Endothelial cell of umbilical vein (primary cell): Measurements from ENCODE around the gene FAM219A. TPM values are rescaled to one million over a fixed set of nuclear protein-coding genes. Genes with fewer than 3 reads are reported as not detected.

Experiments used
- BruUV-seq: library from RNA; stranded (reverse); fragments of 400-500 nt; replicated peaks from 2 replicates; lab custom pipeline; 2021; lab: Mats Ljungman, UMichigan
- CTCF ChIA-PET: fragments of 300-600, 350-600 bp; sonication (Branson Sonifier 250); formaldehyde crosslinking; loops from one replicate; lab custom pipeline; 2021; ENCODE audit warnings: antibody characterized with exemption, inconsistent platforms; lab: Charles Lee
- POLR2A ChIA-PET: fragments of 300-600, 350-600 bp; sonication (Branson Sonifier 250); formaldehyde crosslinking; loops from one replicate; lab custom pipeline; 2021; ENCODE audit warnings: antibody characterized with exemption, inconsistent platforms; lab: Charles Lee
- DNase-seq: peaks from one replicate; pipeline ENCODE4 v3.0.0-alpha.2; 2011; ENCODE audit warnings: low read depth, low spot score
- FAIRE-seq: peaks from 2 replicates; lab custom pipeline; 2011; peaks lifted over from hg19 to GRCh38; lab: Jason Lieb, UNC
- H2AFZ ChIP-seq: 2 replicates; pipeline ENCODE4 v1.6.0; 2012; ENCODE audit warnings: low read depth, low read length, control low read depth, inconsistent platforms
- H3K27ac ChIP-seq: 2 replicates; pipeline ENCODE4 v1.5.1; 2011; ENCODE audit warnings: low read depth, mild to moderate bottlenecking, control low read depth, low read length, moderate library complexity; ENCODE audit not compliant: insufficient read depth
- H3K27me3 ChIP-seq, 2 experiments: 2 replicates each; pipeline versions ENCODE4 v1.6.0 to v1.6.1; 2011; ENCODE audit warnings: low read length in 2 of 2, mixed read lengths in 1 of 2; ENCODE audit not compliant: control insufficient read depth in 2 of 2, insufficient read depth in 2 of 2
- H3K36me3 ChIP-seq, 2 experiments: 2 replicates in 1 of 2; 3 replicates in 1 of 2; pipeline ENCODE4 v1.5.1; 2011; ENCODE audit warnings: low read length in 2 of 2, mild to moderate bottlenecking in 1 of 2, moderate library complexity in 1 of 2; ENCODE audit not compliant: control insufficient read depth in 2 of 2, insufficient read depth in 2 of 2; ENCODE audit errors: extremely low read depth in 1 of 2
- H3K4me1 ChIP-seq: 3 replicates; pipeline ENCODE4 v1.5.1; 2011; ENCODE audit warnings: mild to moderate bottlenecking, low read length; ENCODE audit not compliant: control insufficient read depth, insufficient read depth; ENCODE audit errors: extremely low read depth
- H3K4me2 ChIP-seq: 2 replicates; pipeline ENCODE4 v1.6.1; 2011; ENCODE audit warnings: low read length, control low read depth, mixed read lengths; ENCODE audit not compliant: insufficient read depth
- H3K4me3 ChIP-seq, 3 experiments: fragments of 200-600 bp in 1 of 3; sonication (generic), shearing (Covaris generic) in 1 of 3; replicated peaks in 1 of 3; 2 replicates each; pipeline ENCODE4 v1.5.1; 2011 to 2016; ENCODE audit warnings: control low read depth in 3 of 3, low read length in 3 of 3, mild to moderate bottlenecking in 2 of 3, inconsistent platforms in 1 of 3, low read depth in 1 of 3, moderate library complexity in 1 of 3; ENCODE audit not compliant: insufficient read depth in 1 of 3
- H3K79me2 ChIP-seq: 2 replicates; pipeline ENCODE4 v1.6.0; 2012; ENCODE audit warnings: low read length, inconsistent platforms; ENCODE audit not compliant: control insufficient read depth, insufficient read depth
- H3K9ac ChIP-seq: replicated peaks from 2 replicates; pipeline ENCODE3; 2011; ENCODE audit warnings: low read length, control low read depth; ENCODE audit not compliant: insufficient read depth; ENCODE audit errors: extremely low read depth
- H3K9me1 ChIP-seq: replicated peaks from 3 replicates; pipeline ENCODE4 v1.6.0; 2011; ENCODE audit warnings: mild to moderate bottlenecking, low read length; ENCODE audit not compliant: control insufficient read depth, insufficient read depth; ENCODE audit errors: extremely low read depth
- H3K9me3 ChIP-seq: replicated peaks from 2 replicates; pipeline ENCODE4 v1.5.1; 2012; ENCODE audit warnings: low read length, inconsistent platforms; ENCODE audit not compliant: control insufficient read depth, insufficient read depth
- H4K20me1 ChIP-seq: replicated peaks from 2 replicates; pipeline ENCODE3; 2011; ENCODE audit warnings: mild to moderate bottlenecking, low read length; ENCODE audit not compliant: control insufficient read depth, insufficient read depth; ENCODE audit errors: extremely low read depth
- CTCF ChIP-seq, 2 donors: IDR thresholded peaks; 1 replicate in 1 of 2; 2 replicates in 1 of 2; pipeline ENCODE4 v1.5.1; 2011; ENCODE audit warnings: low read length in 2 of 2, mild to moderate bottlenecking in 2 of 2, moderate library complexity in 2 of 2, control low read depth in 1 of 2, inconsistent platforms in 1 of 2, low read depth in 1 of 2; ENCODE audit not compliant: insufficient read depth in 1 of 2; ENCODE audit errors: extremely low read depth in 1 of 2
- EZH2 ChIP-seq: IDR thresholded peaks from 2 replicates; pipeline ENCODE4 v1.6.1; 2012; ENCODE audit warnings: borderline replicate concordance, low read depth, mild to moderate bottlenecking, moderate library complexity, low read length, inconsistent platforms; ENCODE audit not compliant: severe bottlenecking
- FOS ChIP-seq: IDR thresholded peaks from 2 replicates; pipeline ENCODE4 v1.6.1; 2011; ENCODE audit warnings: mild to moderate bottlenecking, low read length, moderate library complexity, borderline replicate concordance; ENCODE audit not compliant: insufficient read depth
- GATA2 ChIP-seq: IDR thresholded peaks from 2 replicates; pipeline ENCODE4 v1.7.0; 2011; ENCODE audit warnings: low read depth, mild to moderate bottlenecking, moderate library complexity, mixed read lengths, low read length; ENCODE audit not compliant: insufficient read length, insufficient read depth
- JUN ChIP-seq: IDR thresholded peaks from 2 replicates; pipeline ENCODE4 v1.6.1; 2011; ENCODE audit warnings: borderline replicate concordance, low read depth; ENCODE audit not compliant: insufficient read length, insufficient read depth
- MAX ChIP-seq: IDR thresholded peaks from 2 replicates; pipeline ENCODE4 v1.6.1; 2011; ENCODE audit not compliant: insufficient read depth, insufficient read length
- MYC ChIP-seq: IDR thresholded peaks from one replicate; pipeline ENCODE4 v1.6.1; 2011; ENCODE audit warnings: mild to moderate bottlenecking, low read depth, low read length
- POLR2A ChIP-seq: IDR thresholded peaks from 2 replicates; pipeline ENCODE4 v1.6.1; 2012; ENCODE audit warnings: low read depth, mild to moderate bottlenecking, control low read depth, low read length
- POLR2AphosphoS5 ChIP-seq: IDR thresholded peaks from 2 replicates; pipeline ENCODE4 v1.6.1; 2012; ENCODE audit warnings: low read depth, mild to moderate bottlenecking, control low read depth, low read length, moderate library complexity; ENCODE audit not compliant: insufficient read depth
- dilution Hi-C: fragments of 300-500 bp; cut with MboI; formaldehyde crosslinking; loops from one replicate; pipeline ENCODE4 v1.15.0; 2019; ENCODE audit warnings: low sequenced_read_pairs; ENCODE audit not compliant: extremely low pct_ligation_motif_present
- intact Hi-C: fragments of 100-400 bp; cut with micrococcal nuclease; formaldehyde crosslinking; loops from one replicate; pipeline ENCODE4 v1.10.0; 2022
- polyA plus RNA-seq, 4 experiments: library from polyadenylated mRNA; depleted of rRNA in 3 of 4; stranded (reverse) in 3 of 4; unstranded in 1 of 4; fragments of >200 nt; gene quantifications; 2 replicates each; pipeline versions ENCODE4 v1.2.1 to v1.2.3, GENCODE V29; 2011 to 2012; ENCODE audit warnings: missing spikeins in 1 of 4
- total RNA-seq: library from RNA; stranded (reverse); gene quantifications from 2 replicates; pipeline ENCODE4 v1.2.3, GENCODE V29; 2021

FAM219A gene
- total and polyA plus RNA-seq, 2 donors (not counting 3 experiments of a cell fraction or from before 2014, with no cell fraction given): 18.1 to 35.7 TPM

- no peaks in the 10 kb centered on the region for H3K9me3 ChIP-seq
- intact Hi-C loops: no loop called here
- BruUV-seq: no TSS peak
- no peak overlapping the region for H3K4me2 ChIP-seq
- POLR2A ChIA-PET: no interaction called here
- peaks cover 11% of the 10 kb centered on the region for H3K4me1 ChIP-seq
- H2AFZ ChIP-seq: peak overlapping the region; percentile 33
- TF ChIP-seq POLR2AphosphoS5 (no peak), EZH2 (no peak), GATA2 (no peak), MAX (no peak), JUN (no peak), CTCF (IDR thresholded peaks at IDR 0.05; ENCODE audit: extremely low read depth in 1 of 2, insufficient read depth in 1 of 2, low read depth in 1 of 2, low read length in 2 of 2) (no peak), FOS (no peak), POLR2A (no peak), MYC (no peak)
- no peaks in the 10 kb centered on the region for H3K79me2 ChIP-seq
- H3K9me1 ChIP-seq: no peaks in the 10 kb centered on the region
- H3K27ac ChIP-seq: no peak overlapping the region
- dilution Hi-C loops: no loop called here
- H3K9ac ChIP-seq: no peak overlapping the region
- no peaks in the 10 kb centered on the region for H3K27me3 ChIP-seq
- no peak for DNase-seq
- CTCF ChIA-PET: interaction anchor here (0.6 to 9.4 kb wide), 10 partner anchors 24 to 270 kb away, joined by 3 to 152 read pairs (median 8); no protein-coding TSS in a partner anchor
- FAIRE-seq: no peak
- H3K4me3 ChIP-seq: no peak overlapping the region
- no peaks in the 10 kb centered on the region for H3K36me3 ChIP-seq
- H4K20me1 ChIP-seq: no peaks in the 10 kb centered on the region
Measured at GRCh38 chr9:34380034-34380510, 78.3 kb downstream of the FAM219A start.
